Measurements from ENCODE around the gene FAM3B. TPM values are rescaled to one million over a fixed set of nuclear protein-coding genes. Genes with fewer than 3 reads are reported as not detected.

FAM3B gene
- total RNA-seq, 1 donor from 2014 or later, result 4.5 TPM

- DNase-seq (ENCODE audit: low read depth), result no peak
- Histone ChIP-seq H3K4me3 (ENCODE audit: low read depth, low read length) (no peak overlapping the region), H3K36me3 (ENCODE audit: control insufficient read depth, insufficient read depth, low read length) (no peaks in the 10 kb centered on the region), H3K27me3 (ENCODE audit: control insufficient read depth, insufficient read depth, low read length) (no peaks in the 10 kb centered on the region)
- no peak for TF ChIP-seq CTCF (IDR thresholded peaks at IDR 0.05; ENCODE audit: insufficient read depth, low read length, poor library complexity, severe bottlenecking)
Observed at GRCh38 chr21:41328660-41329607, 12.3 kb downstream of the FAM3B start.

GRCh38 chr21:41333752-41334151 is 17.2 kb downstream of the FAM3B start:
- no peaks in the 10 kb centered on the region for H3K36me3 ChIP-seq (ENCODE audit: control insufficient read depth, insufficient read depth, low read length)
- TF ChIP-seq CTCF (IDR thresholded peaks at IDR 0.05; ENCODE audit: insufficient read depth, low read length, poor library complexity, severe bottlenecking), result no peak
- H3K27me3 ChIP-seq (ENCODE audit: control insufficient read depth, insufficient read depth, low read length), result peaks cover 2% of the 10 kb centered on the region
- no peak for DNase-seq (ENCODE audit: low read depth)
- H3K4me3 ChIP-seq (ENCODE audit: low read depth, low read length), result no peak overlapping the region

GRCh38 chr21:41337515-41337914 is 20.9 kb downstream of the FAM3B start:
- no peak for TF ChIP-seq CTCF (IDR thresholded peaks at IDR 0.05; ENCODE audit: insufficient read depth, low read length, poor library complexity, severe bottlenecking)
- DNase-seq (ENCODE audit: low read depth), result no peak
- Histone ChIP-seq H3K36me3 (ENCODE audit: control insufficient read depth, insufficient read depth, low read length) (no peaks in the 10 kb centered on the region), H3K27me3 (ENCODE audit: control insufficient read depth, insufficient read depth, low read length) (peaks cover 3% of the 10 kb centered on the region), H3K4me3 (ENCODE audit: low read depth, low read length) (no peak overlapping the region)

GRCh38 chr21:41338455-41338854 is 21.9 kb downstream of the FAM3B start:
- Histone ChIP-seq H3K36me3 (ENCODE audit: control insufficient read depth, insufficient read depth, low read length) (no peaks in the 10 kb centered on the region), H3K4me3 (ENCODE audit: low read depth, low read length) (no peak overlapping the region), H3K27me3 (ENCODE audit: control insufficient read depth, insufficient read depth, low read length) (peaks cover 3% of the 10 kb centered on the region)
- DNase-seq (ENCODE audit: low read depth), result no peak
- no peak for TF ChIP-seq CTCF (IDR thresholded peaks at IDR 0.05; ENCODE audit: insufficient read depth, low read length, poor library complexity, severe bottlenecking)

GRCh38 chr21:41342035-41342434 is 25.4 kb downstream of the FAM3B start:
- no peak for TF ChIP-seq CTCF (IDR thresholded peaks at IDR 0.05; ENCODE audit: insufficient read depth, low read length, poor library complexity, severe bottlenecking)
- DNase-seq (ENCODE audit: low read depth), result no peak
- H3K4me3 ChIP-seq (ENCODE audit: low read depth, low read length), result no peak overlapping the region
- no peaks in the 10 kb centered on the region for H3K36me3 ChIP-seq (ENCODE audit: control insufficient read depth, insufficient read depth, low read length)
- peaks cover 3% of the 10 kb centered on the region for H3K27me3 ChIP-seq (ENCODE audit: control insufficient read depth, insufficient read depth, low read length)

Measured in kidney epithelial cell (primary cell).